ENCODE data around the gene TFF2.

The TFF2 gene

GRCh38 chr21:42346866-42347600, 3.8 kb downstream of the TFF2 start:
- DNase-seq (ENCODE audit: low spot score): no peak

- no peak for DNase-seq (ENCODE audit: low spot score)
Measured at GRCh38 chr21:42346441-42346840, 4.4 kb downstream of the TFF2 start.

- DNase-seq (ENCODE audit: low spot score): no peak
Measured at GRCh38 chr21:42344631-42345030, 6.2 kb downstream of the TFF2 start.

- no peak for DNase-seq (ENCODE audit: low spot score)
Measured at GRCh38 chr21:42343963-42344510, 6.8 kb downstream of the TFF2 start.

- no peak for DNase-seq (ENCODE audit: low spot score)
Measured at GRCh38 chr21:42343556-42343955, 7.2 kb downstream of the TFF2 start.

- no peak for DNase-seq (ENCODE audit: low spot score)
Measured at GRCh38 chr21:42343101-42343500, 7.7 kb downstream of the TFF2 start.

- DNase-seq (ENCODE audit: low spot score): no peak
Measured at GRCh38 chr21:42341776-42342542, 8.8 kb downstream of the TFF2 start.

- no peak for DNase-seq (ENCODE audit: low spot score)
Measured at GRCh38 chr21:42340187-42341050, 10.4 kb downstream of the TFF2 start.

- DNase-seq (ENCODE audit: low spot score): no peak
Measured at GRCh38 chr21:42338729-42339715, 11.8 kb downstream of the TFF2 start.

GRCh38 chr21:42337830-42338728, 12.7 kb downstream of the TFF2 start:
- peak; percentile 19 for DNase-seq (ENCODE audit: low spot score)

- no peak for DNase-seq (ENCODE audit: low spot score)
Measured at GRCh38 chr21:42337276-42337675, 13.5 kb downstream of the TFF2 start.

- DNase-seq (ENCODE audit: low spot score): no peak
Measured at GRCh38 chr21:42336054-42336453, 14.7 kb downstream of the TFF2 start.

GRCh38 chr21:42332557-42333317, 18.1 kb downstream of the TFF2 start:
- DNase-seq (ENCODE audit: low spot score): no peak

GRCh38 chr21:42331660-42332059, 19.1 kb downstream of the TFF2 start:
- no peak for DNase-seq (ENCODE audit: low spot score)

- no peak for DNase-seq (ENCODE audit: low spot score)
Measured at GRCh38 chr21:42330380-42331371, 20.1 kb downstream of the TFF2 start.

- DNase-seq (ENCODE audit: low spot score): no peak
Measured at GRCh38 chr21:42324896-42325295, 25.9 kb downstream of the TFF2 start.

GRCh38 chr21:42321845-42322244, 28.9 kb downstream of the TFF2 start:
- no peak for DNase-seq (ENCODE audit: low spot score)

- DNase-seq (ENCODE audit: low spot score): no peak
Measured at GRCh38 chr21:42321231-42321630, 29.6 kb downstream of the TFF2 start.
